Tibial nerve (tissue), 4 donors: ENCODE data around the gene OSR1.

Experiments
- CTCF ChIP-seq, 5 experiments: fragments of 200-600 bp in 3 of 5; fragments of 450-650 bp in 2 of 5; sonication (generic) in 3 of 5; IDR thresholded peaks; one replicate each; pipeline ENCODE4 v1.5.1; 2016 to 2019; ENCODE audit warnings: antibody characterized with exemption in 5 of 5, mild to moderate bottlenecking in 3 of 5, moderate library complexity in 2 of 5
- EP300 ChIP-seq, 2 donors: sonication (generic); formaldehyde crosslinking; IDR thresholded peaks; one replicate each; pipeline ENCODE4 v1.6.1; 2017; ENCODE audit warnings: antibody characterized with exemption in 2 of 2, mild to moderate bottlenecking in 1 of 2
- POLR2A ChIP-seq, 2 donors: fragments of 450-650 bp; IDR thresholded peaks; one replicate each; pipeline ENCODE4 v1.6.1; 2017; ENCODE audit warnings: antibody characterized with exemption in 2 of 2, mild to moderate bottlenecking in 2 of 2, moderate library complexity in 2 of 2

GRCh38 chr2:19355014-19355405 lies 3.4 kb downstream of the OSR1 start:
- no peak for TF ChIP-seq CTCF (IDR thresholded peaks at IDR 0.05)
- TF ChIP-seq POLR2A (IDR thresholded peaks at IDR 0.05): no peak
- TF ChIP-seq EP300 (IDR thresholded peaks at IDR 0.05): no peak
